SH-SY5Y (cell line): ENCODE results near the gene TBCD.

Experiments
- GATA2 ChIP-seq: IDR thresholded peaks from 2 replicates; pipeline ENCODE4 v1.6.1; 2011; ENCODE audit warnings: mild to moderate bottlenecking, low read depth, low read length
- GATA3 ChIP-seq: IDR thresholded peaks from 2 replicates; pipeline ENCODE4 v1.6.1; 2011; ENCODE audit warnings: low read depth, mild to moderate bottlenecking, low read length, moderate library complexity

GRCh38 chr17:82789806-82790205 lies 37.9 kb downstream of the TBCD start:
- no peak for TF ChIP-seq GATA2
- no peak for TF ChIP-seq GATA3
